Stimulated activated naive CD4-positive, alpha-beta T cell (primary cell): ENCODE results near the gene GLB1L3.

Experiments used
- DNase-seq, 6 experiments: peaks; one replicate each; lab custom pipeline; 2025; lab: John Stamatoyannopoulos, UW

GLB1L3 gene

DNA sequence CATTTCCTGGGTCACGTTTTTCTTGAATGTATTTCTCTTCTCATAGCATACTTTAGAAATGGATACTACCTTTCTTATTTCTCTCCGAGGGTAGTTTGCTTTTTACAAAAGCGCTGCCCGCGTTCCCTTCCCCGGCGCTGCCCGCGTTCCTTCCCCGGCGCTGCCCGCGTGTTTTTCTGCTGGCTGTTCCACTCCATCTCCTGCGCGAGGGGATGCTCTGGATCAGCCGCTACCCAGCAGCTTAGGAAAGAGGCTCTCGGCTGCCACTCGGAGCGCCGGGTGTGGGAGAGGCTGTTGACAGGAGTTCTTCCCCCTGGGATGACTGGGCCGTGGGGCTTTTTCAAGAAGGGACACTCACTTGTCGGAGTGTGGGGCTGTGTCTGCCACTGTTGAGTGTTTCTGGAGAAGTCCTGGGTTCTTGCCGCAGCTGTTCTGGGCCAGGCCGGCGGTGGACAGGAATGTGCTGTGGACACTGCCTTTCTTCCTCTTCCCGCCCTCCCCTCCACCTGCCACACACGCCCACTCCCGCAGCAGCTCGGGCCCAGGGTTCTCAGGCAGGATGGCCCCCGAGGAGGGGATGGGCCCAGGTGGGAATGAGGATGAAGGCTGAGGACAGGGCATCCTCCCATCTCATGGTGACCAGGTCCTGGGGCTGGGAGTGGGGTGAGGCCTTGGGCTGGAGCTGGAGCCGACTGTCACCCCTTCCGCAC is 86.2 kb downstream of the GLB1L3 start:
- DNase-seq = no peak

DNA sequence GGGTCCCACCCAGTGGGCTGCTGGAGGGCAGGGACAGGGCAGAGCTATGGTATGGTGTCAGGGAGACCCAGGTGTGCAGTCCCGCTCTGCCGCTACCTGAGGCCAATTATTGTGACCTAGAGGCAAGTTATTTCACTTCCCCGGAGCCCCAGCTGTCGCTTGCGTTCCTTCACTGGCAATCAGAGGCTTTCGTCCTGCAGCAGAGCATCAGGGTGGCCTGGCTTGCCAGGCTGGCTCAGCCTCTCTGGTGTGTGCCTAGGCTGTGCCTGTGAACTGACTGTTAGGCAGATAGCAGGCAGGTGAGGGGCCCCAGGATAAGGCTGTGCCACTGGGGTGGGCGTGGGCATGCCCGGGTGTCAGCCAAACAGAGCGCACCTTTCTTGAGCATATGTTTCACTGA is 87.0 kb downstream of the GLB1L3 start:
- DNase-seq = no peak

DNA sequence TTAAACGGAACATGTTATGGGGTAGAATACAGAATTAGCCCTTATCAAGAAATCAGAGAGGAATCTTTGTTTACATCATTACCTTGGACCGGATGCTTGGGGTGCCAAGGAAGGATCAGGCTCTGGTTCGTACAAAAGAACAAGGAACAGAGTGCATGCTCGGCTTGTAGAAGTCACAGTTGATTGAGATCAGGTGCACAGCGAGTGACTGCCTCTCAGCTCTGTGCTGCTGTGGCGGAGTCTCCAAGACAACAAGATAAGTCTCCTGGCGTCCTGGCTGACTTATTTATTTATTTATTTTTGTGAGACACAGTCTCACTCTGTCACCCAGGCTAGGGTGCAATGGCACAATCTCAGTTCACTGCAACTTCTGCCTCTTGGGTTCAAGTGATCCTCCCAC is 87.4 kb downstream of the GLB1L3 start:
- DNase-seq = no peak

DNA sequence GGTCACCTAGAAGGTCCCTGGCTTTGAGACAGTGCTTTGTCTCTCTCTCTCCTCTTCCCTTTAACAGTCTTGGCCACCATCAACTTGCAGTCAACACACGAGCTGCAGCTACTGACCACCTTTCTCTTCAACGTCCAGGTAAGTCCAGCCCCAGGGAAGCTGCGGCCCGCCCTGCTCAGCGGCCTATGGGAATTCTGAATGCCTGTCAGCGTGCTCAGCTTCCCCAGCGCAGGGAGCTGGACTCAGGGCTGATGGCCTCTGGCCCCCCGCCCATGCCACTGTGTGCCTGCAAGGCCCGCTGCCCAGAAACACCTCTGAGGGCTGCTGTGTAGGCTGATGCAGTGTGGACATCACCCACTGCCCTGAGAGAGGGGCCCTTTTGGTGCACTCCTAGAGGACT is 88.1 kb downstream of the GLB1L3 start:
- DNase-seq = no peak

DNA sequence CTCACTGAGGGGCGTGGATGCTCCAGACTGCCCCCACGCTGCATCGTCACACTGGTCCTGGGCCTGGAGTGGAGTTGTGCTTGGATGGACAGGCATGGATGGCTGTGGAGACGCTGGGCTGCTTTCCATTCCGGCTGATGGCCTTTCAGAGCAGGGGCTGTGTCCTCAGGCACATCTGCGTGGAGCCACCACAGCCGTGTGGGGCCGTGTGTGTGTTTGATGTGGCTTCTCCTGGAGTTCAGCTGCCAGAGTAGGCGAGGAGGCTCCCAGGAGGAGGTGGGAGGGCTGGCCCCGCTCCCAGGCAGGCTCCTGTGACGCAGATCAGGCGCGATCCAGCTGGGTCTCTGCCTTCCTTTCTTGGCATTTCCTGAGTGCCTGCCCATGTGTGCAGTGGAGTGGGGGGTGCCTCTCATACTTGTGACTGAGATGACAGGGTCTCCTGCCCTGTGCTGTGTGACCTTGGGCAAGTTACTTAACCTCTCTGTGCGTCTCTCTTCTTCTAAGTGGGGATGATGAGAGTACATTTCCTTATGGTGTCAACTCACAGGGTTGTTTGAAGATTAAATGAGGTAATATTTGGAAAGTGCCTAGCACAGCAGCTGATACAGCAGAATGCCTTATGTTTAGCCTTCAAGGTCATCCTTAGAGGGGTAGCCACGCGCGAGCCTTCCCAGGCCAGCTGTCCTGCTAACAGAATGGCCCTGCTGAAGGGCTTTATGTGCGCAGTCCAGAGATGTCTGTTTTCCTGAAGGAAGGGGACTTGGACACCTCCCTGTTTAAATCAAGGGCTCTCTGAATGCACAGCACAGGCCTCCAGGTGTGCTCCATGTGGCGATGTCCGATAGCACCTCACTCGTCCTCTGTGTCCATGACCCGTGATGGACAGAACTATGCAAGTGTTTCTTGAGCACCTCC is 89.1 kb downstream of the GLB1L3 start:
- no peak for DNase-seq

DNA sequence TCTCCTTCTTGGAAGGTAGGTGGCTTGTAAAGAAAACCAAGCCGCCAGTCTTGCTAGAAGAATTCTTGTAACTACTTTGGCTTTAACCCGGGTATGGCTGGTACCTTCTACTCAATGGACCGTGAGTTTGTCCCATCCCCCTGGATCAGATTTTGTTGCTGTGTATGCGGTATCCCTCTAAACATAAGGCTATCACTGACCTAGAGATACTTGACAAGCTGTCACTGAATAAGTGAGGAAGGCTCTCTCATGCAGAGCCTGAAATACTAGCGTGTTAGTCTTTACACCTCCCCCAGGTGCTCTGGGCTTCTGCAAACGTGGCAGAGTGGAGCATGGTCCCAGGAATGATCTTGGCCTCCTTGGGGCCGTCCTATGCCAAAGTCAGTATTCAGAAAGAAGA is 90.1 kb downstream of the GLB1L3 start:
- DNase-seq = no peak

DNA sequence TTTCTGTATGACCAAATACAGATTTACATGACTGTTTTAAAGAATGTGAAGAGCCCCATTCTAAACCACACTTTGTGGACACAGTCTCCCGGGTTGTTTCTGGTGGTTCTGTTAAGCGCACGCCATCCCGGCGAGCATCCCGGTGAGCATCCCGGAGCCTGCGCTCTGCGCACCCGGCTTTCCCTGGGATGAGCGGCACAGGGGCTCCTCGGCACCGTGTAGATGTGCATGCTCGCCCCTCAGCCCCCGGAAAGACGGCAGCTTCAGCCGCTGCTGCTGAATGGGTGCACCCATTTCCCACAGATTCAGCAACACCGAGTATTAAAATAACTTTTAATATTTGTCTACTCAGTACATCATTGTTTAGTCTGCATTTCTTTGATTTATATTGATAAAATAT is 91.6 kb downstream of the GLB1L3 start:
- no peak for DNase-seq
